SU-DHL-6 (cell line): ENCODE measurements around the gene TMEM88.

Experiments
- H2AFZ ChIP-seq: fragments of 200-600 bp; sonication (generic); 2 replicates; pipeline ENCODE4 v1.6.1; 2014; ENCODE audit warnings: low read depth, mild to moderate bottlenecking, moderate library complexity, mixed read lengths, antibody characterized with exemption, low read length; ENCODE audit not compliant: severe bottlenecking
- H3F3A ChIP-seq: fragments of 200-600 bp; shearing (Covaris generic); 2 replicates; pipeline ENCODE4 v1.6.0; 2016; ENCODE audit warnings: antibody characterized with exemption, mild to moderate bottlenecking; ENCODE audit not compliant: insufficient read depth
- H3K27ac ChIP-seq: fragments of 200-600 bp; sonication (generic); 2 replicates; pipeline ENCODE4 v1.5.1; 2016; ENCODE audit warnings: low read depth, mild to moderate bottlenecking, low read length, moderate library complexity, mixed read lengths
- H3K27me3 ChIP-seq: fragments of 200-600 bp; sonication (generic), shearing (Covaris generic); 2 replicates; pipeline ENCODE4 v1.6.0; 2014; ENCODE audit warnings: mild to moderate bottlenecking, low read length
- H3K36me3 ChIP-seq: fragments of 200-600 bp; sonication (generic); 2 replicates; pipeline ENCODE4 v1.6.1; 2014; ENCODE audit warnings: mild to moderate bottlenecking, low read length, mixed read lengths
- H3K4me2 ChIP-seq: fragments of 300-600, 200-600 bp; shearing (Covaris generic), sonication (generic); 2 replicates; pipeline ENCODE4 v1.6.0; 2014; ENCODE audit warnings: low read length, low read depth, mild to moderate bottlenecking; ENCODE audit not compliant: poor library complexity, severe bottlenecking
- H3K4me3 ChIP-seq: fragments of 200-600 bp; sonication (generic); 2 replicates; pipeline ENCODE4 v1.5.1; 2014; ENCODE audit warnings: antibody characterized with exemption, low read length, mild to moderate bottlenecking, mixed read lengths; ENCODE audit not compliant: insufficient read depth, poor library complexity, severe bottlenecking
- H3K79me2 ChIP-seq: fragments of 200-600 bp; sonication (generic); 2 replicates; pipeline ENCODE4 v1.6.1; 2014; ENCODE audit warnings: mild to moderate bottlenecking, low read length, moderate library complexity; ENCODE audit not compliant: insufficient read depth
- H3K9ac ChIP-seq: fragments of 200-600 bp; sonication (generic); 2 replicates; pipeline ENCODE4 v1.7.0; 2014; ENCODE audit warnings: mild to moderate bottlenecking, low read length
- H3K9me2 ChIP-seq: fragments of 200-600 bp; sonication (generic); replicated peaks from 2 replicates; pipeline ENCODE4 v1.6.1; 2014; ENCODE audit warnings: low read length; ENCODE audit not compliant: insufficient read depth
- H3K9me3 ChIP-seq: fragments of 200-600 bp; sonication (generic); 2 replicates; pipeline ENCODE4 v1.6.1; 2014; ENCODE audit warnings: low read length, mixed read lengths; ENCODE audit not compliant: insufficient read depth
- H4K20me1 ChIP-seq: fragments of 200-600 bp; sonication (generic); 2 replicates; pipeline ENCODE4 v1.6.1; 2014; ENCODE audit warnings: low read depth, mild to moderate bottlenecking, antibody characterized with exemption, low read length, moderate library complexity, mixed read lengths
- CTCF ChIP-seq: fragments of 200-600 bp; sonication (generic); IDR thresholded peaks from one replicate; pipeline ENCODE4 v1.5.1; 2017; ENCODE audit warnings: antibody characterized with exemption, mild to moderate bottlenecking, low read length, moderate library complexity; ENCODE audit not compliant: insufficient read depth, poor library complexity, severe bottlenecking
- EZH2phosphoT487 ChIP-seq: fragments of 200-600 bp; sonication (generic), shearing (Covaris generic); conservative IDR thresholded peaks from 2 replicates; pipeline ENCODE4 v1.6.1; 2018; ENCODE audit warnings: mild to moderate bottlenecking, antibody characterized with exemption, low read length, moderate library complexity, mixed read lengths

The TMEM88 gene

GRCh38 chr17:7816926-7817642 is 37.8 kb upstream of the TMEM88 start:
- Histone ChIP-seq H4K20me1 (no peaks in the 10 kb centered on the region), H2AFZ (no peak overlapping the region), H3K9me3 (no peaks in the 10 kb centered on the region), H3K36me3 (no peaks in the 10 kb centered on the region), H3K27me3 (no peaks in the 10 kb centered on the region), H3K27ac (no peak overlapping the region), H3K4me3 (no peak overlapping the region), H3K9ac (no peak overlapping the region), H3K4me2 (no peak overlapping the region), H3K79me2 (no peaks in the 10 kb centered on the region), H3K9me2 (no peaks in the 10 kb centered on the region), H3F3A (no peaks in the 10 kb centered on the region)
- TF ChIP-seq EZH2phosphoT487, result no peak
- TF ChIP-seq CTCF, result no peak

DNA sequence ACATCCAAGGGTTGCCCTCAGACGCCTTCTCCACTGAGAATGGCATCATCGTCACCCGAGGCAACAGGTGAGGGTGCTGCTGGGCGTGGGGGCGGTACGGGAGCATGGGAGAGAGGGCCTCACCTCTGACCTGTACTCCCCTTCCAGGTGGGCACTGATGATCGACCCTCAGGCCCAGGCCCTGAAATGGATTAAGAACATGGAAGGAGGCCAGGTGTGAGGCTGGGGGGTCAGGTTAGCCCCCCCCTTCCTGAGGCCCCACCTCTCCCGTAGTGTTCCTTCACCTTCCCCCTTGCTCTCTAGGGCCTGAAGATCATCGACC is 37.3 kb upstream of the TMEM88 start:
- Histone ChIP-seq H3K27me3 (no peaks in the 10 kb centered on the region), H3K36me3 (no peaks in the 10 kb centered on the region), H3K9ac (no peak overlapping the region), H3K79me2 (no peaks in the 10 kb centered on the region), H2AFZ (no peak overlapping the region), H4K20me1 (no peaks in the 10 kb centered on the region), H3K4me3 (no peak overlapping the region), H3K9me2 (no peaks in the 10 kb centered on the region), H3K9me3 (no peaks in the 10 kb centered on the region), H3K4me2 (no peak overlapping the region), H3K27ac (no peak overlapping the region), H3F3A (no peaks in the 10 kb centered on the region)
- TF ChIP-seq CTCF (no peak), EZH2phosphoT487 (no peak)

GRCh38 chr17:7818026-7818425 is 36.8 kb upstream of the TMEM88 start:
- H3K9me3 ChIP-seq, result no peaks in the 10 kb centered on the region
- TF ChIP-seq CTCF (no peak), EZH2phosphoT487 (no peak)
- H4K20me1 ChIP-seq, result no peaks in the 10 kb centered on the region
- no peaks in the 10 kb centered on the region for H3K27me3 ChIP-seq
- H3K36me3 ChIP-seq, result no peaks in the 10 kb centered on the region
- H3K4me3 ChIP-seq, result no peak overlapping the region
- no peaks in the 10 kb centered on the region for H3K9me2 ChIP-seq
- no peak overlapping the region for H3K27ac ChIP-seq
- no peak overlapping the region for H3K9ac ChIP-seq
- H3K4me2 ChIP-seq, result no peak overlapping the region
- H3K79me2 ChIP-seq, result no peaks in the 10 kb centered on the region
- no peak overlapping the region for H2AFZ ChIP-seq
- no peaks in the 10 kb centered on the region for H3F3A ChIP-seq
